Myocyte (in vitro differentiated cells): ENCODE measurements around the gene INAFM2. TPM values are rescaled to one million over a fixed set of nuclear protein-coding genes. Genes with fewer than 3 reads are reported as not detected.

Source experiments
- DNase-seq: peaks from one replicate; pipeline ENCODE4 v3.0.0-alpha.2; 2012; ENCODE audit warnings: low read depth
- total RNA-seq: library from RNA; depleted of rRNA; stranded (reverse); fragments of >200 nt; gene quantifications from 2 replicates; pipeline ENCODE4 v1.2.3, GENCODE V29; 2014

The INAFM2 gene
- total RNA-seq, 1 donor from 2014 or later, result 40.5 TPM

GRCh38 chr15:40305281-40305680 is 18.2 kb upstream of the INAFM2 start:
- no peak for DNase-seq

DNA sequence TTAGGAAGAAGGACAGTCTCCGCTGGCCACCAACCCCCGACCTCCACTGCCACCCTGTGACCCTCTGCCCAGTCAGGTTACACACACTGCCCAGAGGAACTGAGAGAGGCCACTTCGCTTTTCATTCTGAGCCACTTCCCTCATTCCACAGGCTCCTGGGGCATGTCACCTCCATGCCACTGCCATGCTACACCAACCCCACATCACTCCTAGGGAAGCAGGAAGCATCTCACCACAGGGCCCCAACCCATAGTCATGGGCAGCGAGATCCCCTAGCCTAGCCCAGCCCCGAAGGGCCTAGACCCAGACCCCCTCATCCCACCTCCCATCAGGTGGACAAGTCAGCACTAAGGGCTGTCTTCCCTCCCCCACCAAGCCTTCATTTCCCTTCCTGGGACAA is 17.1 kb upstream of the INAFM2 start:
- DNase-seq, result no peak

GRCh38 chr15:40306908-40307307 is 16.6 kb upstream of the INAFM2 start:
- DNase-seq, result no peak

DNA sequence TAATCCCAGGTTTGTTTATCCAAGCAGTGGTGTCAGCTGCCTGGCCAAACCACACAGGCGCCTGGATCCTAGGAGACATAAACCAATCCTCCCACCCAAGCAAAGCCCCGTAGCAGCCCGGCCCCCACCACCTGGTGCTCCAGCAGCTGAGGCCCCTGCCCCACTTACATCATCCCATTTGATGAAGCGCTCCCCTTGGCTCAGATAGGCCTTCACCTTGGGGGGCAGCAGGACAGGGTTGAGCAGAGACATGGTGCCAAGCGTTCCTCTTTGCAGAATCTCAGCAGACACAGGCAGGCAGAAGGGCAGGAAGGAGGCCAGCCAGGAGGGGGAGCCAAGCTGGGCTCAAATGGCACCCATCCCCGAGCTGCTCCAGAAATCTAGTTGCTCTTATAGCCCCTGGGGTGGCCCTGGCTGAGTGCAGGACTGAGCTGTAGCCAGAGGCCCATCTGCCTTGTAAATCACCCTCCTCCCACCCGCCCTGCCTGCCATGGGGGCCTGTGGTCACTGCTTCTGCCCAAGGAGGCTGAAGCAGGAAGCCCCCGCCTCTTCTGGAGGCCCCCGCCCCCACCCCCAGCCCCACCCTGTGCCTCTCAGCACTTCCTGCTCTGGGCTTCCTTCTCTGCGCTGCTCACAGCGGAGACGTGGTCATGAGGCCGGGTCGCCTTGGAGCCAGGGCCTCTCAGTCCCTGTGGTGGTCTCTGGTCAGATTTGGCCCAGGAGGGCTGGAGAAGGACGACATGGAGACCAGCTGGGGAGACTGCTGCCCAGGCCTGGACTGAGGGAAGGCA is 15.9 kb upstream of the INAFM2 start, which contains the start of gene PLCB2:
TSS of gene PLCB2 (minus strand) at position 515 of the 791 bp plus-strand sequence. CDS start at position 252, 263 bp downstream.
- no peak for DNase-seq

GRCh38 chr15:40309344-40309862 is 14.1 kb upstream of the INAFM2 start:
- no peak for DNase-seq

DNA sequence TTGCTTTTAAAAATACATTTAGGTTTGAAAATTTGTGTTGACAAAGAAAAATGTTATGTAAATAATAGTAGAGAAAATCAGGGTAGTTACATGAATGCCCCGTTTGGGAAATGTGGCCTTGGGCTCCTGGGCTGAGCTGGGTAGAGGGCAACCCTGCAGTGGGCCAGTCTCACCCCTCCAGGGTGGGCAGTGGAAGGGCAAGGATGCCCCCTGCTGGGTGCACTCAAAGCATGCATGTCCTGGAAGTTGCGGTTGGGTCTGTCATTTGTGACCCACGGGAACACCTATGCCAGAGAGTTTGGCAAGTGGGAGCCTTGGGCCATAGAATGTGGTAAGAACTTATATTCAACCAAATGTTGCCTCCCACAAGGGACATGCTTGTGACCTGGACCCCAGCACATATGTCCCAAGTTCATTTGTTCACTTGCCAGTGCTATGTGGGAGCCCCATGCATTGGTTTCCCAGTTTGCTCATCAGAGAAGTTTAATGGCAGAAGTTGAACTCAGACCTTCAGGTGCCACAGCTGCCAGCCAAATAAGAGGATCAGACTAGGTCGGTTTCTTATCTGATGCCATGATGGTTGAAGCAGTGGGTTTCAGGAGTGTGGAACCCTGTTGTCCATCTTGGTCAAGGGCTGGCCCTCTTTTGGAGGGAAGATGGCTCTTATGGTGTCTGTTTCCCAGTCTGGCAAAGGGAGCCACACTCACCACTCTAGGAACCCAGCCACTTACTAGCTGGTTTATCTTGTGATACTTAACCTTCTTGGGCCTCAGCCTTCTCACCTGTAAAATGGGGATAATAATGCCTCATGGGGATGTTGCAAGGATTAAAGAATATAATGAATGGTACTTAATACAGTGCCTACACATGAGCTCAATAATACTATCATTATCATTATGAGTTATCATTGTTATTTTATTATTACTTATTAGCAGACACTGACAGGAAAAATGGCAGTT is 13.2 kb upstream of the INAFM2 start:
- no peak for DNase-seq

DNA sequence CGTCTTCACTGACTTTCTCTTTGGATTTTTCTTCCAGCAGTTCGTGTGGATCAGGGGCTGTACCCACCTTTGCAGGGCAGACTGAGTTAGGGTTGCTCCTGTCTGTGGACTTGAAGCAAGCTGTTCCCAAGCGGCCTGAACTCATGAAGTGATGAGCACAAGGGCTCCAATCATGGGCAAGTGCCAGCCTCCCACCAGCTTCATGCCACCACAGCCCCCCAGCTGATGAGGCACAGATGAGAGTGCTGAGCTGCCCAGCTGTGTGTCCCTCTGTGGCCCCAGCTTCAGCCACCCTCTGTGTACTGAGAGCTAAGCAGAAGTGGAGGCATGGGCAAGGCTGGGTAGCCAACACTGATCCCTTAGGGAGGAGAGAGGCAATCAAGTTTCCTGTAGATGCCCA is 12.5 kb upstream of the INAFM2 start:
- DNase-seq, result no peak

GRCh38 chr15:40312370-40313158 is 10.9 kb upstream of the INAFM2 start:
- DNase-seq, result no peak

GRCh38 chr15:40313531-40314398 is 9.7 kb upstream of the INAFM2 start:
- peak; percentile 55 for DNase-seq

DNA sequence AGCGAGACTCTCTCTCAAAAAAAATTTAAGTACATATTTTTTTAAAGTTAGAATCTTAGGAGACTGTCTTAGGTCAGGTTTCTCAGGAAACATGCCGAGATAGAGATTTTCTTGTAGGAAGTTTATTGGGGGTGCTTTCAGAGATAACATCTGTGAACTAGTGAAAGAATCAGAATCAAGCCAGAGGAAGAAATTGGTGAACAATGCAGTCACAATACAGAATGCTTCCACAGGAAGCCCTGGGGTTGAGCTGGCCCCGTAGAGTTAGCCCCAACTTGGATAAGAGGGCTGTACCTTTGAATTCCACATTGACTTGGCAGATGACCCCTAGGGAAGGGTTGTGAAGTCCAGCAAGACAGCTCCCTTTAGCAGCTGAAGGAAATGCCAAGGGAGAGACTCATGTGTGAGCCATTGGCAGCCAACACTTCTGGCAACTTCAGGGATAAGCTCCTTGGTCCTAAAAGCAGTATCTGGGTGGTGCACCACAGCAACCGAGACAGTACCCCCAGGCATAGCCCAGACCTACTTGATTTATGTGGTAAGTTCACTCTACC is 8.7 kb upstream of the INAFM2 start:
- DNase-seq, result no peak

DNA sequence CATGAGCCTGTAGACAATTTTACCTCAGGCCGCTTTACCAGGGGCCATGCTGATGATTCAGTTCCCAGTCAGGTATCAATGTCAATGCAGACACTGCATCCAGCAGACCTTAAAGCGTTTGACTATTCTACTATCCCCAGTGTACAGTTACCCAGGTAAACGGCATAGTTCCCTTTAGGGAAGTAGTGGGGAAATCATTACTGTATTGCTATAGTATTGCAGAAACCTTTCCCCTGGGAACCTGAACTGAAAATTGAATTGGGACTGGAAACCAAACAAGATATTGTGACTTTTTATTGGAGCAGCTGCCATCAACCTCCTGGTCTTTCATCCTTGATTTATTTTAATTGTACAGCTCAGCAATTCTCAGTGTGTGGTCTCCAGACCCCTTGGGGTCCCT is 6.6 kb upstream of the INAFM2 start:
- no peak for DNase-seq

- DNase-seq, result no peak
These were observed 5.9 kb upstream of the INAFM2 start for GRCh38 chr15:40317580-40317979.

DNA sequence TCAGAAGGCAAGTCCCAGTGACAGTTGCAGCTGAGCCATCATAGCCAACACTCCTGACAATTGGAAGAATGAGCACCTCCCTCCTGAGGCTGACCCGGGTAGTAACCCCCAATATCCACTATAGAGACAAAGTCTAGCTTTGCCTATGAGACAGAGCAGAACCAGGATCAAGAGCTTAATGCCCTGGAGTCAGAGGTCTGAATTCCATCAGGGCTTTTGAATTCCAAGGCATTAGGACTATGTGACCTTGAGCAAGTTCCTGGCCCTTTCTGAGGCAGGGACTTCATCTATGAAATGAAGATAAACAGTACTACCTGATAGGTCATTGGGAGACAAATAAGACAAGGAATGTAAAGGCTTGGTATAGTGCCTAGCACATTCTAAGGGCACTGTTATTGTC is 3.1 kb upstream of the INAFM2 start:
- no peak for DNase-seq

DNA sequence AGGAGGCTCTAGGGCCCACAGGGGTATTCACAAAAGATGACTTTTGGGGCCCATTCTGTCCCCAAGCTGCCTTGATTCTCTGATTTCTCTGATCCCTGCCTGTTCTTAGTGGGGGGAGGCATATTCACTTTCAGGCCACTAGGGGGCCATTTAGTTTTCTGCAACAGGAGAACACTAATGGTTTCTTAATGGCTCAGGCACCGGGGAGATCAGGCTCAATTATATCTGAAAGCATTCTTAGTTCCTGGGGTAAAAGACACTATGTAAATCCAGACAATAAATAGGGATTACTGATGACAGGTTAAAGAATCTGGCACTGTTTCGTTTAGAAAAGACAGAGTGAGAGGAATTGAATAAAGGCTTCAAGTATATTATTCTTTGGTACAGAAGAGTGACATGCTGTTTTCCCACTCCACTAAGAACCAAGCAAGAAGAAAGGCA is 2.5 kb upstream of the INAFM2 start:
- DNase-seq, result peak; percentile 75

DNA sequence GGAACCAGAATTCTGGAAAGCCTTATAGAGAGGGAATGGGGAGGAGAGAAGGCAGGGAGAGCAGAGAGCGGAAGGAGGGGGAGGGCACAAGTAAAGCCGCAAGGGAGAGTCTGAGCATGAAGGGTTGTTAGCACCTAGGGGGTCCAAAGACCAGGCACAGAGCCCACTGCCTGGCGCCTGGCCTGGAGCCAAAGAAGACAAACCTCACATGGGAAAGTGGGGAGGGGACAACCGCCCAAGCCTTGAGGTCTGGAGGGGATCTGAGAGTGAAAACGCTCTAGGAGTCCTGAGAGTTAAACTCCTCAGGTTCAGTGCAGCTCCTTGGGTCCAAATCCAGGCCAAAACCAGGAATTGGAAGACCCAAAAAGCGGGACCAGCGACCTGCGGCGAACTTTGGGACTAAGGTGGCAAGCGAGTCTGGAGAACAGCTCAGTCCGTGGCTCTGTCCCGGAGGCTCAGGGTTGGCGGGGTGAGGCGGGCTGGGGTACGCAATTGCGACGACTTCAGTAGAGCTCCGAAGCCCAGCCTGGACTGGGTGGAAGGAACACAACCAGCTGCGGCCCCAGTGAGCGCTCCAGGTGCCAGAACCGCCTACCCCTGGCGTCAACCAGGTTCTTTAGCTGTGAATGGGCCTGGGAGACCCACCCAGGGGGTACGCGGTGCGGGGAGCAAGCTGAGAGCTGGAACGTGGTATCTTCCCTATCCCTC is 807 bp upstream of the INAFM2 start:
- DNase-seq, result no peak

DNA sequence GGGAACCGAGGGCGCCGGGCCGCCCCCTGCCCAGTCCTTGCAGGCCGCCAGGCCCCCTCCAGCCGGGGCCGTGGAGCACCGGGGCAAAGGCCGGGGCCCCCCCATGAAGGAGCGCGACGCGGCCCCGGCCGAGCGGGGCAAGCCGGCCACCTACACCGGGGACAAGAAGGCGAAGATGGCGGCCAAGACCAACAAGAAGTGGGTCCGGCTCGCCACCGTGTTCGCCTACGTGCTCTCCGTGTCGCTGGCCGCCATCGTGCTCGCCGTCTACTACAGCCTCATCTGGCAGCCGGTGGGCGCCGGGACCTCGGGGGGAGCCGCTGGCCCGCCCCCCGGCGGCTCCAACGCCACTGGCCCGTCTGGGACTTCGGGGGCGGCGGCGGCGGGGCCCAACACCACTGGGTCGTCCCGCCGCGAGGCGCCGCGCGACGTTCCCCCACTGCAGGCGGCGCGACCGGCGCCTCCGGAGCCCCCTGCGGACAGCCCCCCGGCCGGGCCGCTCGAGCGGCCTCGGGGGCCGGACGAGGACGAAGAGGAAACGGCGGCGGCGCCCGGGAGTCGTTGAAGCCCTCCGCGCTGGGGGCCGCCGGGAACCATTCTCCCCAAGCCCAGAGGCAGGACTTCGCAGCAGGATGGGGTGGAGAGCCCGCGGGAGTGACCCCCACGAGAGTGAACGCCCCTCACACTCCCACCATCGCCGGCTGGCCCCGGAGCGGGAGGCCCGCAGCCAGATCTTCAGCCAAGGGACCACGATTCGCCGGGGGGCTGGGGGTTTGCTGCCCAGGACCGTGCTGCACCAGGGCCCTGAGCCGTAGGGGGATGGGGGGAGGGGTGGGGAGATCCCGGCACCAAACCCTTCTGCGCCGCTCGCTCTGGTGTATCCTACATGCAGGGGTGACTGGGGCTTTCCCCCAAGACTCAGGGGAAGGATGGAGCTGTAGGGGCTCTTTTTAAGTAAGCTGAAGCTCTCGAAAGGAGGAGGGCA is 753 bp downstream of the INAFM2 start:
- no peak for DNase-seq

DNA sequence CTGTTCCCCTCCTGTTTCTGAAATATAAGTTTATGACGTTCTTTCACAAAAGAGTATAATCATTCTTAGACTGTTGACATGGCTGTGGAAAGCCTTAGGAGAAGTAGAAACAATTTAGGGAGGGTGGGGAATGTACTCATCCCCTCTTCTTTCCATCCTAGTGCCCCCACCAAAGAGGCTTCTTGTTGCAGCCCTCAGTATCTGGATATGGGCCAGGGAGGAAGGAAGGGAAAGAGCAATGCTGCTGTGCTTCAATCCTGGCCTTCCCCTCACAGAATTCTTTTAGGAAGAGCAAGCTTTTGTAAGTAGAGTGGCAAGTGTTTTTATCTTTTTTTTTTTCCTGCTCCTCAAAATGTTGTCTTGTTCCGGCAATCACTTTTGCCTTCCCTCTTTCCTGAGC is 1.7 kb downstream of the INAFM2 start:
- DNase-seq, result no peak

- no peak for DNase-seq
These were observed 2.2 kb downstream of the INAFM2 start for GRCh38 chr15:40325700-40326099.
